Measurements from ENCODE around the gene PLBD2. TPM values are rescaled to one million over a fixed set of nuclear protein-coding genes. Genes with fewer than 3 reads are reported as not detected.

The PLBD2 gene
- total and polyA plus RNA-seq, 9 of the 15 experiments (the other 6 are each of a cell fraction or from before 2014, with no cell fraction given) = 2.4 to 37.4 (median 6.0) TPM

DNA sequence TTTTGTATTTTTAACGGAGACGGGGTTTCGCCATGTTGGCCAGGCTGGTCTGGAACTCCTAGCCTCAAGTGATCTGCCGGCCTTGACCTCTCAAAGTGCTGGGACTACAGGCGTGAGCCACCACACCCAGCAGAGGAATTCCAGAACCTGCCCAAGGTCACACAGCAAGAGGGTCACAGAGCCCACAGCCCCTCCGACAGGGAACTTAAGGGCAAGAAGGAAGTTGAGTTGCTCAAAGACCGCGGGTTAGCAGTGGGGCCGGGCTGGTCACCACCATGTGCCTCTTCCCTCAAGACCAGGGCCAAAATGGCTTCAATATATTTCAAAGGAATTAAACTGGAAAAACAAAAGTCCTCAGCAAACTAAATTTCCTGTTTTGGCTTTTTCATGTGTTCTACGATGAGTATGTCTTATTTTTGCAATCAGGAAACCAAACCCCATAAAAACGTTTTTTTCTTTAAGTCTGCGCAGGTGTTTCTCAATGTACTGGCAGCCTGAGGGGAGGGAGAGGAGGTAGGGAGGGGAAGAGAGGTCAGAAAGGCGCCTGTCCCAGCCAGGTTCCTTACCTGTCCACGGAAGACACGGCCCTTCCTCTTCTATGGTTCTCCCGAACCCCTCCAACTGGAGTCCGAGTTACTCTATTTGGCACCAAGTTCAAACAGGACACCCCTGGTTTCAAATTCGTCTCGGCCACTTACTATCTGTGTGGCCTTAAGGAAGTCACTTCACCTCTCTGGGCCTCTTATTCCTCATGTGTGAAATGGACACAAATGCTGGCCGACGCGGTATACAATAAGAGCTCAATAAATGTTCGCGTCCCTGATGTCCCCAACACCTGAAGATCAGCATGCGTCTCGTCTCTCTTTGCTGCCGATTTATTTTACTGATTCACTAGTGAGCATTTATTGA is 24.3 kb upstream of the PLBD2 start (continued):
- TF ChIP-seq NR4A1 (CRISPR knock-in tag; IDR thresholded peaks at IDR 0.05) = no peak
- no peak for TF ChIP-seq NR4A1 (tag; IDR thresholded peaks at IDR 0.05)
- TF ChIP-seq TEAD1 (CRISPR knock-in tag; IDR thresholded peaks at IDR 0.05) = peak in 1 of 2 experiments; percentile 67; a peak in 2 of 4 replicates
- TF ChIP-seq KLF16 (IDR thresholded peaks at IDR 0.05) = no peak
- no peak; the same call in 1 of the 2 replicates for TF ChIP-seq ZBTB1 (CRISPR knock-in tag; IDR thresholded peaks at IDR 0.05; ENCODE audit: borderline replicate concordance, low read depth)
- TF ChIP-seq, protein P1, sequence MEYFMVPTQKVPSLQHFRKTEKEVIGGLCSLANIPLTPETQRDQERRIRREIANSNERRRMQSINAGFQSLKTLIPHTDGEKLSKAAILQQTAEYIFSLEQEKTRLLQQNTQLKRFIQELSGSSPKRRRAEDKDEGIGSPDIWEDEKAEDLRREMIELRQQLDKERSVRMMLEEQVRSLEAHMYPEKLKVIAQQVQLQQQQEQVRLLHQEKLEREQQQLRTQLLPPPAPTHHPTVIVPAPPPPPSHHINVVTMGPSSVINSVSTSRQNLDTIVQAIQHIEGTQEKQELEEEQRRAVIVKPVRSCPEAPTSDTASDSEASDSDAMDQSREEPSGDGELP (CRISPR knock-in tag; IDR thresholded peaks at IDR 0.05; ENCODE audit: borderline replicate concordance) = peak; percentile 32; the same call in 1 of the 2 replicates
- TF ChIP-seq ZNF384 (IDR thresholded peaks at IDR 0.05; ENCODE audit: low read depth, low read length) = no peak
- TF ChIP-seq NR3C1 (CRISPR knock-in tag; IDR thresholded peaks at IDR 0.05) = no peak
- TF ChIP-seq EZH2 (IDR thresholded peaks at IDR 0.05; ENCODE audit: borderline replicate concordance, low read depth, low read length) = no peak
- TF ChIP-seq, protein P2, sequence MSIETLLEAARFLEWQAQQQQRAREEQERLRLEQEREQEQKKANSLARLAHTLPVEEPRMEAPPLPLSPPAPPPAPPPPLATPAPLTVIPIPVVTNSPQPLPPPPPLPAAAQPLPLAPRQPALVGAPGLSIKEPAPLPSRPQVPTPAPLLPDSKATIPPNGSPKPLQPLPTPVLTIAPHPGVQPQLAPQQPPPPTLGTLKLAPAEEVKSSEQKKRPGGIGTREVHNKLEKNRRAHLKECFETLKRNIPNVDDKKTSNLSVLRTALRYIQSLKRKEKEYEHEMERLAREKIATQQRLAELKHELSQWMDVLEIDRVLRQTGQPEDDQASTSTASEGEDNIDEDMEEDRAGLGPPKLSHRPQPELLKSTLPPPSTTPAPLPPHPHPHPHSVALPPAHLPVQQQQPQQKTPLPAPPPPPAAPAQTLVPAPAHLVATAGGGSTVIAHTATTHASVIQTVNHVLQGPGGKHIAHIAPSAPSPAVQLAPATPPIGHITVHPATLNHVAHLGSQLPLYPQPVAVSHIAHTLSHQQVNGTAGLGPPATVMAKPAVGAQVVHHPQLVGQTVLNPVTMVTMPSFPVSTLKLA (conservative IDR thresholded peaks at IDR 0.05) = 0 out of 4 replicates have a peak, but pooled peaks have one; percentile 27 to 38
- TF ChIP-seq NONO (IDR thresholded peaks at IDR 0.05; ENCODE audit: low read depth in 2 of 2, low read length in 1 of 2) = peak in 1 of 2 experiments; percentile 72; a peak in 1 of 4 replicates
- peak; percentile 12; the same call in 1 of the 2 replicates for TF ChIP-seq GABPB1 (CRISPR knock-in tag; IDR thresholded peaks at IDR 0.05)
- TF ChIP-seq SMARCA4 (IDR thresholded peaks at IDR 0.05) = 0 out of 2 replicates have a peak, but pooled peaks have one; percentile 1
- no peak for TF ChIP-seq ZEB2 (IDR thresholded peaks at IDR 0.05)
- TF ChIP-seq CREBBP (IDR thresholded peaks at IDR 0.05; ENCODE audit: low read depth, low read length) = no peak
- TF ChIP-seq, protein P3, sequence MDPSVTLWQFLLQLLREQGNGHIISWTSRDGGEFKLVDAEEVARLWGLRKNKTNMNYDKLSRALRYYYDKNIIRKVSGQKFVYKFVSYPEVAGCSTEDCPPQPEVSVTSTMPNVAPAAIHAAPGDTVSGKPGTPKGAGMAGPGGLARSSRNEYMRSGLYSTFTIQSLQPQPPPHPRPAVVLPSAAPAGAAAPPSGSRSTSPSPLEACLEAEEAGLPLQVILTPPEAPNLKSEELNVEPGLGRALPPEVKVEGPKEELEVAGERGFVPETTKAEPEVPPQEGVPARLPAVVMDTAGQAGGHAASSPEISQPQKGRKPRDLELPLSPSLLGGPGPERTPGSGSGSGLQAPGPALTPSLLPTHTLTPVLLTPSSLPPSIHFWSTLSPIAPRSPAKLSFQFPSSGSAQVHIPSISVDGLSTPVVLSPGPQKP (CRISPR knock-in tag; IDR thresholded peaks at IDR 0.05) = no peak
- TF ChIP-seq, protein P4, sequence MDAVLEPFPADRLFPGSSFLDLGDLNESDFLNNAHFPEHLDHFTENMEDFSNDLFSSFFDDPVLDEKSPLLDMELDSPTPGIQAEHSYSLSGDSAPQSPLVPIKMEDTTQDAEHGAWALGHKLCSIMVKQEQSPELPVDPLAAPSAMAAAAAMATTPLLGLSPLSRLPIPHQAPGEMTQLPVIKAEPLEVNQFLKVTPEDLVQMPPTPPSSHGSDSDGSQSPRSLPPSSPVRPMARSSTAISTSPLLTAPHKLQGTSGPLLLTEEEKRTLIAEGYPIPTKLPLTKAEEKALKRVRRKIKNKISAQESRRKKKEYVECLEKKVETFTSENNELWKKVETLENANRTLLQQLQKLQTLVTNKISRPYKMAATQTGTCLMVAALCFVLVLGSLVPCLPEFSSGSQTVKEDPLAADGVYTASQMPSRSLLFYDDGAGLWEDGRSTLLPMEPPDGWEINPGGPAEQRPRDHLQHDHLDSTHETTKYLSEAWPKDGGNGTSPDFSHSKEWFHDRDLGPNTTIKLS (IDR thresholded peaks at IDR 0.05; ENCODE audit: borderline replicate concordance, low read depth) = no peak
- no peak for TF ChIP-seq TOE1 (IDR thresholded peaks at IDR 0.05; ENCODE audit: borderline replicate concordance)
- no peak for TF ChIP-seq TOE1 (CRISPR knock-in tag; IDR thresholded peaks at IDR 0.05; ENCODE audit: borderline replicate concordance, low read depth)
- peak; percentile 86 for TF ChIP-seq ZFP36 (IDR thresholded peaks at IDR 0.05; ENCODE audit: low read depth, low read length, partially characterized antibody)
- TF ChIP-seq, protein P5, sequence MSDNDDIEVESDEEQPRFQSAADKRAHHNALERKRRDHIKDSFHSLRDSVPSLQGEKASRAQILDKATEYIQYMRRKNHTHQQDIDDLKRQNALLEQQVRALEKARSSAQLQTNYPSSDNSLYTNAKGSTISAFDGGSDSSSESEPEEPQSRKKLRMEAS (CRISPR knock-in tag; IDR thresholded peaks at IDR 0.05) = peak; percentile 83

Data from K562 (cell line).